ENCODE results near the gene CTRB1. TPM values are rescaled to one million over a fixed set of nuclear protein-coding genes. Genes with fewer than 3 reads are reported as not detected.

The CTRB1 gene
- total RNA-seq, 1 donor from 2014 or later = not detected

DNA sequence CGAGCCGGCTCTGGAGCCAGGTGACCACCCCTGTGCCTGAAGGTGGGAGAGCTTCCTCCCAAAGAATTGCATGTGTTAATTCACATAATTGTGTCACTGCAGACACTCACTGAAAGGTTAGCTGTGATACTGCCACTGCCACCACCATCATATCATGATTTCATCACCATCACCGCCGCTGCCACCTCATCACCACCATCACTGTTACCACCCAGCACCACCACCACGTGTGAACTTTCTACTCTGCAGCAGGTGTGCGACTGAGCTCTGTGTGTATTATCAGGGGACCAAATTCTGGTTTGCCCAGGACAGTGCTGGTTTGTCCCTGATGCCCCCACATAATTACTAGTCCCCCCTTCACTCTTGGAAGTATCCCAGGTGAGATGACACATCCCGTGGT is 17.4 kb downstream of the CTRB1 start:
- H3K4me3 Mint-ChIP-seq (ENCODE audit: unreplicated experiment) = peak overlapping the region; percentile 83
- H3K27ac Mint-ChIP-seq (ENCODE audit: unreplicated experiment) = peak overlapping the region; percentile 59
- peaks cover 16% of the 10 kb centered on the region for H3K4me1 Mint-ChIP-seq (ENCODE audit: unreplicated experiment)
- peaks cover 34% of the 10 kb centered on the region for H3K27me3 Mint-ChIP-seq (ENCODE audit: unreplicated experiment)
- H3K9me3 Mint-ChIP-seq (ENCODE audit: unreplicated experiment) = no peaks in the 10 kb centered on the region
- TF ChIP-seq, protein P1, sequence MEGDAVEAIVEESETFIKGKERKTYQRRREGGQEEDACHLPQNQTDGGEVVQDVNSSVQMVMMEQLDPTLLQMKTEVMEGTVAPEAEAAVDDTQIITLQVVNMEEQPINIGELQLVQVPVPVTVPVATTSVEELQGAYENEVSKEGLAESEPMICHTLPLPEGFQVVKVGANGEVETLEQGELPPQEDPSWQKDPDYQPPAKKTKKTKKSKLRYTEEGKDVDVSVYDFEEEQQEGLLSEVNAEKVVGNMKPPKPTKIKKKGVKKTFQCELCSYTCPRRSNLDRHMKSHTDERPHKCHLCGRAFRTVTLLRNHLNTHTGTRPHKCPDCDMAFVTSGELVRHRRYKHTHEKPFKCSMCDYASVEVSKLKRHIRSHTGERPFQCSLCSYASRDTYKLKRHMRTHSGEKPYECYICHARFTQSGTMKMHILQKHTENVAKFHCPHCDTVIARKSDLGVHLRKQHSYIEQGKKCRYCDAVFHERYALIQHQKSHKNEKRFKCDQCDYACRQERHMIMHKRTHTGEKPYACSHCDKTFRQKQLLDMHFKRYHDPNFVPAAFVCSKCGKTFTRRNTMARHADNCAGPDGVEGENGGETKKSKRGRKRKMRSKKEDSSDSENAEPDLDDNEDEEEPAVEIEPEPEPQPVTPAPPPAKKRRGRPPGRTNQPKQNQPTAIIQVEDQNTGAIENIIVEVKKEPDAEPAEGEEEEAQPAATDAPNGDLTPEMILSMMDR (IDR thresholded peaks at IDR 0.05; ENCODE audit: unreplicated experiment) = no peak
- no peak for DNase-seq (ENCODE audit: low spot score)
- H3K36me3 Mint-ChIP-seq (ENCODE audit: low read depth, unreplicated experiment) = peaks cover 54% of the 10 kb centered on the region

DNA sequence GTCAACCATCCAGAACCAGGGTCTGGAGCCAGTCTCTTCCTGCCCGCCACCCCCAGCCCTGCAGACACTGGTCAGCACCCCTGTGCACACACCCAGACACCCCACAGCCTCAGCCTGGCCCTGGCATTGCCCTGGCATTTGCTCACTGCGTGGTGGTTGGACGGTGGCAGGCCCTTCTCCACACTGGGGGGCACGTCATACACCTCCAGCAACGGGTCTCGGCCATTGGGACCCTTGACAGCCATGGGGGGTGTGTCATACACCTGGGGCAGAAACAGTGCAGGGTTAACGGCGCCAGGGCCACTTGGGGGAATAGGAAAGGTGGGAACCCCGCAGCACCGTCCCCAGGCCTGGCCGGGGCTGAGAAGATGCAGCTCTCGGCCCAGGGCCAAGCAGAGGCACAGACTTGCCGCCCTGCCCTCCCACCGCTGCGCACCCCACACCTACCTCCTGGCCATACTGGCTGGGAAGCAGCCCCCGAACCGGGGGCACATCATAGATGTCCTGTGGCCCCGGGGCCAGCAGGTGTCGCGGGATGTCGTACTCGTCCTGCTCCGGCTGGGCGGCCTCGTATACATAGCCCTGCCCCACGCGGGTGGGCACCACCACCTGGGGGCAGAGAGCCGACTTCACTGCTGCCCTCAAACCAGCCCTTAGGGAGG is 18.1 kb downstream of the CTRB1 start:
- peak overlapping the region; percentile 59 for H3K27ac Mint-ChIP-seq (ENCODE audit: unreplicated experiment)

DNA sequence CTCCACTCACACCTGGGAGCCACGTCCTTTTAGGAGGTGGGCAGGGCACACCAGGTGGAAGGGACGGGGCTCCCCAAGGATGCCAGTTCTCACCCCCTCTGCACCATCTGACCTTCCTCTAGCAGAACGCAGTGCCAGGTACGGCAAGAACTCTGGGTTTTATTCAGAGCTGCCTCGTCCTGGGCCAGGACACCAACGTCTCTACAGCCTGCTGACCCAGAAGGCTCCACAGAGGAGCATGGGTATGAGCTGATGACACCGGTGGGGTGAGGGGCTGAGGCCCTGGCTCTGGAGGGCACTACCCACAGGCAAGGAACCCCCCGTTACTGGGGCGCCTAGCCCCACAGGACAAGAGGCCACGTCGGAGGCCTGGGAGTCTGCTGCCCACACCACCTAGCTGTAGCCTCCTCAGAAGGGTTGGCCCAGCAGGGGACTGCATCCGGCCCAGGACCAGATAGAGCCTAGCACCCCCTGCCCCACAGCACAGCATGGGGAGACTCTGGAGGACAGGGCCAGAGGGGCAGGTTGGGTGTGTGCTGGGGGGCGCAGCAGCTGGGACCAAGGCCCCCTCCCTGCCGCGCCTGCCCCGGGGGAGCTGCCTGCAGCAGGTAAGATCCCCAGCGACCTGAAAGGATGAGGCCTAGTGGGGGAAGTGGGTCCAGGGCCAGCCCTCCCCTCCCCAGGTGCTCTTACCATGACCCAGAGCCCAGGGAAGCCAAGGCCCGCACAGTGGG is 18.8 kb downstream of the CTRB1 start:
- H3K36me3 Mint-ChIP-seq (ENCODE audit: low read depth, unreplicated experiment) = peaks cover 50% of the 10 kb centered on the region
- TF ChIP-seq, protein P1 (IDR thresholded peaks at IDR 0.05; ENCODE audit: unreplicated experiment) = no peak
- peaks cover 16% of the 10 kb centered on the region for H3K4me1 Mint-ChIP-seq (ENCODE audit: unreplicated experiment)
- no peak overlapping the region for H3K4me3 Mint-ChIP-seq (ENCODE audit: unreplicated experiment)
- H3K27me3 Mint-ChIP-seq (ENCODE audit: unreplicated experiment) = peaks cover 36% of the 10 kb centered on the region
- peak overlapping the region; percentile 48 for H3K27ac Mint-ChIP-seq (ENCODE audit: unreplicated experiment)
- H3K9me3 Mint-ChIP-seq (ENCODE audit: unreplicated experiment) = no peaks in the 10 kb centered on the region
- DNase-seq (ENCODE audit: low spot score) = no peak

More for the DNA sequence above, 18.1 kb downstream of the CTRB1 start:
- H3K4me3 Mint-ChIP-seq (ENCODE audit: unreplicated experiment) = no peak overlapping the region
- H3K4me1 Mint-ChIP-seq (ENCODE audit: unreplicated experiment) = peaks cover 16% of the 10 kb centered on the region
- no peak for DNase-seq (ENCODE audit: low spot score)
- TF ChIP-seq, protein P1 (IDR thresholded peaks at IDR 0.05; ENCODE audit: unreplicated experiment) = no peak
- no peaks in the 10 kb centered on the region for H3K9me3 Mint-ChIP-seq (ENCODE audit: unreplicated experiment)
- peaks cover 48% of the 10 kb centered on the region for H3K36me3 Mint-ChIP-seq (ENCODE audit: low read depth, unreplicated experiment)
- peaks cover 34% of the 10 kb centered on the region for H3K27me3 Mint-ChIP-seq (ENCODE audit: unreplicated experiment)

DNA sequence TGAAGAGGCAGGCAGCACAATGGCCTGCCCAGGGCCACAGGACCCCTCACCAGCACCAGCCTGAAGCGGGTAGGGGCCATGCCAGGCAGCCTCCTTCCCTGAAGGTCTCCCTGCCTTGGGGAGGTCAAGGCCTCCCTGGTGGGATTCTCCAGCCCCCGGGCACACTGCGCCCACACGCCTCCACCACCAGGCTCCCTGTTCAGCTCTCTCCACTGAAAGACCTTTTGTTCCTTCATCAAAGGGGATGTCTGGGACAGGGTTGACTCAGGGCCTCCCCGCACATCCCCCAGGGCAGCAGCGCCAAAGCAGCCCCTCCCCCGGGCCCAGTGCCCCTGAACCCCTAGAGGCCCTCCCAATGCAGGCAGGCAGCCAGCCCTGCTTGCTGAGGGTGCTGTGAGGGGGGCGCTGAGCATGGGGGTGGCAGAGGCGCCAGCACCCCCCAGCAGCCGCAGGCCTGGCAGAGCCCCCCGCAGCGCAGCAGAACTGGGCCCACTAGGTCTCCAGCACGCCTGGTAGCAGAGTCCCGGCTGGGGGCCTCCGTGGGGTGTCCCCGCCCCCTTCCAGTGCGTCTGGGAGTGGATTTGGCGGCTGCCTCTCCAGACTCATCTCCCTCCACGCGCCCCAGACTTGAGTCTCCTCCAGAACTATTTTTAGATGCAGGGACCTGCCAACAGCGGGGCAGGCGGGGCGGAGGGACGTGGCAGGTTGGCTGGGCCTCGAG is 19.5 kb downstream of the CTRB1 start:
- Mint-ChIP-seq H3K4me3 (ENCODE audit: unreplicated experiment) (no peak overlapping the region), H3K27me3 (ENCODE audit: unreplicated experiment) (peaks cover 34% of the 10 kb centered on the region), H3K36me3 (ENCODE audit: low read depth, unreplicated experiment) (peaks cover 46% of the 10 kb centered on the region), H3K9me3 (ENCODE audit: unreplicated experiment) (no peaks in the 10 kb centered on the region), H3K4me1 (ENCODE audit: unreplicated experiment) (peaks cover 19% of the 10 kb centered on the region), H3K27ac (ENCODE audit: unreplicated experiment) (no peak overlapping the region)
- DNase-seq (ENCODE audit: low spot score) = no peak
- TF ChIP-seq, protein P1 (IDR thresholded peaks at IDR 0.05; ENCODE audit: unreplicated experiment) = no peak
